ENCODE results near the gene PLAC1.

- TF ChIP-seq CTCF (IDR thresholded peaks at IDR 0.05) (no peak), FOXJ3 (CRISPR knock-in tag; IDR thresholded peaks at IDR 0.05; ENCODE audit: borderline replicate concordance) (no peak), ZNF317 (CRISPR knock-in tag; IDR thresholded peaks at IDR 0.05; ENCODE audit: borderline replicate concordance, low read depth) (no peak), KAT7 (CRISPR knock-in tag; IDR thresholded peaks at IDR 0.05; ENCODE audit: borderline replicate concordance) (no peak), MAX (CRISPR knock-in tag; IDR thresholded peaks at IDR 0.05) (no peak), PRDM15 (CRISPR knock-in tag; IDR thresholded peaks at IDR 0.05) (no peak), CREB1 (CRISPR knock-in tag; IDR thresholded peaks at IDR 0.05) (no peak), USF1 (CRISPR knock-in tag; IDR thresholded peaks at IDR 0.05) (no peak), FOXK1 (CRISPR knock-in tag; IDR thresholded peaks at IDR 0.05) (no peak), TEAD4 (CRISPR knock-in tag; IDR thresholded peaks at IDR 0.05) (no peak), NFYB (CRISPR knock-in tag; conservative IDR thresholded peaks at IDR 0.05; ENCODE audit: low read depth) (no peak)
- TF ChIP-seq, protein P1, sequence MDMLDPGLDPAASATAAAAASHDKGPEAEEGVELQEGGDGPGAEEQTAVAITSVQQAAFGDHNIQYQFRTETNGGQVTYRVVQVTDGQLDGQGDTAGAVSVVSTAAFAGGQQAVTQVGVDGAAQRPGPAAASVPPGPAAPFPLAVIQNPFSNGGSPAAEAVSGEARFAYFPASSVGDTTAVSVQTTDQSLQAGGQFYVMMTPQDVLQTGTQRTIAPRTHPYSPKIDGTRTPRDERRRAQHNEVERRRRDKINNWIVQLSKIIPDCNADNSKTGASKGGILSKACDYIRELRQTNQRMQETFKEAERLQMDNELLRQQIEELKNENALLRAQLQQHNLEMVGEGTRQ (CRISPR knock-in tag; IDR thresholded peaks at IDR 0.05), result no peak
- TF ChIP-seq, protein P2, sequence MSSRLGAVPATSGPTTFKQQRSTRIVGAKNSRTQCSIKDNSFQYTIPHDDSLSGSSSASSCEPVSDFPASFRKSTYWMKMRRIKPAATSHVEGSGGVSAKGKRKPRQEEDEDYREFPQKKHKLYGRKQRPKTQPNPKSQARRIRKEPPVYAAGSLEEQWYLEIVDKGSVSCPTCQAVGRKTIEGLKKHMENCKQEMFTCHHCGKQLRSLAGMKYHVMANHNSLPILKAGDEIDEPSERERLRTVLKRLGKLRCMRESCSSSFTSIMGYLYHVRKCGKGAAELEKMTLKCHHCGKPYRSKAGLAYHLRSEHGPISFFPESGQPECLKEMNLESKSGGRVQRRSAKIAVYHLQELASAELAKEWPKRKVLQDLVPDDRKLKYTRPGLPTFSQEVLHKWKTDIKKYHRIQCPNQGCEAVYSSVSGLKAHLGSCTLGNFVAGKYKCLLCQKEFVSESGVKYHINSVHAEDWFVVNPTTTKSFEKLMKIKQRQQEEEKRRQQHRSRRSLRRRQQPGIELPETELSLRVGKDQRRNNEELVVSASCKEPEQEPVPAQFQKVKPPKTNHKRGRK (CRISPR knock-in tag; IDR thresholded peaks at IDR 0.05; ENCODE audit: borderline replicate concordance), result no peak
- TF ChIP-seq, protein P3, sequence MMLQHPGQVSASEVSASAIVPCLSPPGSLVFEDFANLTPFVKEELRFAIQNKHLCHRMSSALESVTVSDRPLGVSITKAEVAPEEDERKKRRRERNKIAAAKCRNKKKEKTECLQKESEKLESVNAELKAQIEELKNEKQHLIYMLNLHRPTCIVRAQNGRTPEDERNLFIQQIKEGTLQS (CRISPR knock-in tag; conservative IDR thresholded peaks at IDR 0.05), result no peak
These were observed 26.6 kb downstream of the PLAC1 start for GRCh38 chrX:134631426-134632346.

Data from WTC11 (cell line).